GM19438 (cell line): ENCODE data around the gene SS18L1.

Experiments used
- ATAC-seq: cut with Tn5 transposase; IDR thresholded peaks from one replicate; pipeline ENCODE4 v1.9.1; 2021; ENCODE audit warnings: low read depth; ENCODE audit not compliant: unreplicated experiment

The SS18L1 gene

GRCh38 chr20:62151835-62152364 is 8.3 kb downstream of the SS18L1 start:
- no peak for ATAC-seq

GRCh38 chr20:62155428-62156253 is 12.1 kb downstream of the SS18L1 start:
- no peak for ATAC-seq

GRCh38 chr20:62156254-62156556 is 12.6 kb downstream of the SS18L1 start:
- ATAC-seq, result no peak

GRCh38 chr20:62156592-62157386 is 13.2 kb downstream of the SS18L1 start:
- ATAC-seq, result no peak

- no peak for ATAC-seq
Measured at GRCh38 chr20:62157387-62158087, 14.0 kb downstream of the SS18L1 start.

GRCh38 chr20:62158088-62158400 is 14.5 kb downstream of the SS18L1 start:
- ATAC-seq, result no peak

GRCh38 chr20:62158541-62158940 is 15.0 kb downstream of the SS18L1 start:
- ATAC-seq, result no peak

GRCh38 chr20:62159052-62159451 is 15.5 kb downstream of the SS18L1 start:
- no peak for ATAC-seq

- no peak for ATAC-seq
Measured at GRCh38 chr20:62159839-62160238, 16.3 kb downstream of the SS18L1 start.

GRCh38 chr20:62160253-62160652 is 16.7 kb downstream of the SS18L1 start:
- ATAC-seq, result no peak

GRCh38 chr20:62160876-62161275 is 17.3 kb downstream of the SS18L1 start:
- no peak for ATAC-seq

- ATAC-seq, result no peak
Measured at GRCh38 chr20:62161347-62161746, 17.8 kb downstream of the SS18L1 start.

GRCh38 chr20:62162765-62163484 is 19.4 kb downstream of the SS18L1 start:
- ATAC-seq, result no peak

GRCh38 chr20:62163485-62163865 is 19.9 kb downstream of the SS18L1 start:
- no peak for ATAC-seq

- no peak for ATAC-seq
Measured at GRCh38 chr20:62163986-62164762, 20.6 kb downstream of the SS18L1 start.

- ATAC-seq, result no peak
Measured at GRCh38 chr20:62164879-62165761, 21.6 kb downstream of the SS18L1 start.

- ATAC-seq, result no peak
Measured at GRCh38 chr20:62165762-62166399, 22.3 kb downstream of the SS18L1 start.

GRCh38 chr20:62167474-62167873 is 23.9 kb downstream of the SS18L1 start:
- ATAC-seq, result no peak
